Testis (tissue), 3 donors: Measurements from ENCODE around the gene LYPD4. TPM values are rescaled to one million over a fixed set of nuclear protein-coding genes. Genes with fewer than 3 reads are reported as not detected.
A peak's percentile ranks its signal among the peaks of the same experiment; 100 is the strongest.

Source experiments
- DNase-seq: peaks from one replicate; pipeline ENCODE4 v3.0.0-alpha.2; 2019
- H3K27ac ChIP-seq, 2 donors: fragments of 200-600 bp; sonication (generic); one replicate each; pipeline ENCODE4 v1.5.1; 2019
- H3K27me3 ChIP-seq: fragments of 200-600 bp; sonication (generic); one replicate; pipeline ENCODE4 v1.5.1; 2019
- H3K36me3 ChIP-seq: fragments of 200-600 bp; sonication (generic); one replicate; pipeline ENCODE4 v1.5.1; 2017; ENCODE audit warnings: low read depth; ENCODE audit errors: missing control alignments
- H3K4me1 ChIP-seq: fragments of 200-600 bp; sonication (generic); one replicate; pipeline ENCODE4 v1.5.1; 2019
- H3K4me3 ChIP-seq, 2 donors: fragments of 200-600 bp; sonication (generic); one replicate each; pipeline ENCODE4 v1.5.1; 2017 to 2019
- H3K9me3 ChIP-seq: fragments of 200-600 bp; sonication (generic); one replicate; pipeline ENCODE4 v1.5.1; 2017
- POLR2A ChIP-seq: fragments of 450-650 bp; IDR thresholded peaks from one replicate; pipeline ENCODE4 v1.6.1; 2017; ENCODE audit warnings: antibody characterized with exemption, mild to moderate bottlenecking, moderate library complexity
- WGBS, 2 donors: methylation state at CpG; one replicate each; pipeline ENCODE4 v1.1.5; 2018; 5-methylcytosine and 5-hydroxymethylcytosine counted together
- intact Hi-C: fragments of 100-400 bp; cut with DNase I; formaldehyde crosslinking; loops from one replicate; pipeline ENCODE4 v1.15.1; 2023; ENCODE audit warnings: low total_unique reads
- polyA plus RNA-seq: library from polyadenylated mRNA; stranded (reverse); fragments of 350-450 nt; fragmentation: Illumina TruSeq; extraction: RNeasy Lipid Tissue Mini Kit (QIAGEN cat#74804); gene quantifications from one replicate; pipeline ENCODE4 v1.2.3, GENCODE V29; 2014; ENCODE audit warnings: low read depth, low replicate concordance; ENCODE audit not compliant: insufficient read depth
- total RNA-seq, 2 donors: library from RNA; depleted of rRNA; stranded (reverse); fragments of >200 nt; gene quantifications; one replicate each; pipeline ENCODE4 v1.2.3, GENCODE V29; 2016
- TF ChIP-seq, protein P1 (sequence below), 3 experiments: fragments of 450-650 bp in 2 of 3; fragments of 200-600 bp in 1 of 3; sonication (generic) in 1 of 3; IDR thresholded peaks; one replicate each; pipeline ENCODE4 v1.5.1; 2016 to 2019; ENCODE audit warnings: antibody characterized with exemption in 3 of 3, mild to moderate bottlenecking in 2 of 3, moderate library complexity in 1 of 3

The LYPD4 gene
- total and polyA plus RNA-seq, 3 donors from 2014 or later = 33.6 to 198 (median 68.4) TPM

DNA sequence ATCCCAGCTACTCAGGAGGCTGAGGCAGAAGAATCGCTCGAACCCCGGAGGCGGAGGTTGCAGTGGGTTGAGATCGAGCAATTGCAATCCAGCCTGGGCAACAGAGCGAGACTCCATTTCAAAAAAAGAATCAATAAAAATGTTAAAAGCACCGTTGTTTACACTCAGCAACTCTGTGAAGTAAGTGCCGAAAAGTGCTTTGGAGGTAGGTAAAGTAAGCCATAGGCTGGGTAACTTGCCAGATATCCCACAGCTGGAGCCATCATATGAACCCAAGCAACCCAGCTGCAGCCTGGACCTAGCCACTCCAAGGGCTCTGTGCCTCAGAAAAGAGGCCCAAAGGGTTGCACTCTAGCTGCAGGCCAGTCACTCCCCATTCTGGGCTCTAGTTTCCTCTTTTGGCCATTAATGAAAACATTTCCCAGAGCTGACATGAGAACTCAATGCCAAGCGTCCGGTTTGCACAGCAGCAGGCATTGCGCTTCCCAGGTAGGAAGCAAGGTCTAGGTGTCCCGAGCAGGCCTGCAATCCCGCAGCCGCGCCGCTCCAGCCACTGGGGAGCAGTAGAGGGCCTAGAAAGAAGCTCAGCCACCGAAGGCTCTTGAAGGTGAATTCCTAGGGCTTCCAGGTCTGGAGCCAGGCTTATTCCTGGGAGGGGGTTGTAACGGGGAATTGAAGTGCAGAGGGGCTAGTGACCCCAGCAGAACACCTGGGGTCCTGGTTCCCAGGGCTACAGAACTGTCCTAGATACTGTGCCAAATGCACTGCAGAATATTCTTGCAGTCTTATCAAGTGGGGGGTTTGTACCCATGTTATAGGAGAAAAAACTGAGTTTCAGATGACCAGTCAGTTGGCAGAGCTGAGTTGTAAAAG, 28.5 kb upstream of the LYPD4 start:
- Histone ChIP-seq H3K4me3 (no peak overlapping the region), H3K27me3 (no peaks in the 10 kb centered on the region), H3K9me3 (no peaks in the 10 kb centered on the region), H3K27ac (no peak overlapping the region), H3K4me1 (no peaks in the 10 kb centered on the region), H3K36me3 (no peaks in the 10 kb centered on the region)
- intact Hi-C loops = loop anchor here (10.0 kb wide), 1 partner anchor 82 kb away; the partner anchor contains the start of gene RABAC1
- peak; percentile 64 for DNase-seq
- TF ChIP-seq POLR2A = no peak
- TF ChIP-seq, protein P1, sequence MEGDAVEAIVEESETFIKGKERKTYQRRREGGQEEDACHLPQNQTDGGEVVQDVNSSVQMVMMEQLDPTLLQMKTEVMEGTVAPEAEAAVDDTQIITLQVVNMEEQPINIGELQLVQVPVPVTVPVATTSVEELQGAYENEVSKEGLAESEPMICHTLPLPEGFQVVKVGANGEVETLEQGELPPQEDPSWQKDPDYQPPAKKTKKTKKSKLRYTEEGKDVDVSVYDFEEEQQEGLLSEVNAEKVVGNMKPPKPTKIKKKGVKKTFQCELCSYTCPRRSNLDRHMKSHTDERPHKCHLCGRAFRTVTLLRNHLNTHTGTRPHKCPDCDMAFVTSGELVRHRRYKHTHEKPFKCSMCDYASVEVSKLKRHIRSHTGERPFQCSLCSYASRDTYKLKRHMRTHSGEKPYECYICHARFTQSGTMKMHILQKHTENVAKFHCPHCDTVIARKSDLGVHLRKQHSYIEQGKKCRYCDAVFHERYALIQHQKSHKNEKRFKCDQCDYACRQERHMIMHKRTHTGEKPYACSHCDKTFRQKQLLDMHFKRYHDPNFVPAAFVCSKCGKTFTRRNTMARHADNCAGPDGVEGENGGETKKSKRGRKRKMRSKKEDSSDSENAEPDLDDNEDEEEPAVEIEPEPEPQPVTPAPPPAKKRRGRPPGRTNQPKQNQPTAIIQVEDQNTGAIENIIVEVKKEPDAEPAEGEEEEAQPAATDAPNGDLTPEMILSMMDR (IDR thresholded peaks at IDR 0.05) = peak in 1 of 3 experiments; percentile 36
- WGBS, 2 donors = 70% methylated on average over 7 to 18 of the region's 18 CpGs

DNA sequence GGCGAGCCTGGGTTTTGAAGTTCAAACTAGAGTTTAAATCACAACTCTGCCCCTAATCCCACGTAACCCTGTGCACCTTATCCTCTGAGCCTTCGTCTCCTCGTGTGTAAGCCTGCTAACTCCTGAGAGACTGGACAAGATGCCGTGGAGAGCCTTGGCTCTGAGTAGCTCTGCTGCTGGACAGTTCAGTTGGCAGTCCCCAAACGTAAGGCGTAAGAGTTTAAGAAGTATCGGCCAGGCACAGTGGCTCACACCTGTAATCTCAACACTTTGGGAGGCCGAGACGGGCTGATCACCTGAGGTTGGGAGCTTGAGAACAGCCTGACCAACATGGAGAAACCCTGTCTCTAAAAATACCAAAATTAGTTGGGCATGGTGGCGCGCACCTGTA, 27.9 kb upstream of the LYPD4 start:
- TF ChIP-seq, protein P1 (IDR thresholded peaks at IDR 0.05) = no peak
- no peak for TF ChIP-seq POLR2A
- WGBS, 2 donors = 91 to 92% methylated on average over 12 of the region's 12 CpGs
- Histone ChIP-seq H3K27me3 (no peaks in the 10 kb centered on the region), H3K4me1 (no peaks in the 10 kb centered on the region), H3K36me3 (no peaks in the 10 kb centered on the region), H3K9me3 (no peaks in the 10 kb centered on the region), H3K4me3 (no peak overlapping the region), H3K27ac (no peak overlapping the region)
- no peak for DNase-seq
- intact Hi-C loops = loop anchor here (10.0 kb wide), 1 partner anchor 82 kb away; the partner anchor contains the start of gene RABAC1

DNA sequence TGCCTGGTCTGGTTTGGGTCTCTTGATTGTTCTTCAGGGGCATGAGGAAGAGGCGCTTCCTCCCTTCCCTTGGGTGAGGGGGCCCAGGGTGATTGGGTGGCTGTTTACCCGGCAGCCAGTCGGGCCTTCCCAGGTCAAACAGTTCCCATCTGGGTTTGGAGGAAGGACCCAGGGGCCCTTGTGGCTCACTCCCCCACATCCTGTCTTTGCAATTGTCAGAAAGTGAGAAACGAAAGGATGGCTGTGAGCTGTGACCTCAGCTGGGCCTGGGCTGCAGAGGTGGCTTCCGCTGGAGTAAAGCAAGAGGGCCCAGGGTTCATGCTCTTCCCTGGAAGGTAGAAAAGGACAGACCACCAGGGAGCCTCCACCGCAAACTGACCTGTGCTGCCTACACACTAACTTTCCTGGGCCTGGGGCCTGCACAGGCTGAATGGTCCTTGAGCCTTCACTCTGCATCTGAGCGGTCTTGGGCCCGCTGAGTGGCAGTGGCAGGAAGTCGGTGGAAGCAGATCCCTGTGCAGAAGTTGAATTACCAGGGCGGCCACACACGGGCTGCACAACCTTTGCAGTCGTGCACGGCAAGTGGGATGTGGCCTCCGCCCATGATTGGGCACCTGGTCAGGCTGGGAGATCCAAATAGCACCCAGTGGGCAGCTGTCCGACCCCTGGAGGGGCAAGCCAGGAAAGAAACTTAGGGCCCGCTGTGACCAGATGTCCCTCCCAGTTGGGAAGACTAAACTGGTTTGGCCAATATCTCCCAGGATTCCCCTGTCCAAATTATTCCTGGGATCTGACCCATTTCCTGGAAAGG, 27.3 kb upstream of the LYPD4 start:
- 60 to 72% methylated on average over 10 to 16 of the region's 16 CpGs for WGBS, 2 donors
- Histone ChIP-seq H3K9me3 (no peaks in the 10 kb centered on the region), H3K4me1 (no peaks in the 10 kb centered on the region), H3K27me3 (no peaks in the 10 kb centered on the region), H3K36me3 (no peaks in the 10 kb centered on the region), H3K4me3 (no peak overlapping the region), H3K27ac (no peak overlapping the region)
- intact Hi-C loops = loop anchor here (10.0 kb wide), 1 partner anchor 83 kb away; the partner anchor contains the start of gene RABAC1
- TF ChIP-seq, protein P1 (IDR thresholded peaks at IDR 0.05) = no peak
- no peak for TF ChIP-seq POLR2A
- no peak for DNase-seq

DNA sequence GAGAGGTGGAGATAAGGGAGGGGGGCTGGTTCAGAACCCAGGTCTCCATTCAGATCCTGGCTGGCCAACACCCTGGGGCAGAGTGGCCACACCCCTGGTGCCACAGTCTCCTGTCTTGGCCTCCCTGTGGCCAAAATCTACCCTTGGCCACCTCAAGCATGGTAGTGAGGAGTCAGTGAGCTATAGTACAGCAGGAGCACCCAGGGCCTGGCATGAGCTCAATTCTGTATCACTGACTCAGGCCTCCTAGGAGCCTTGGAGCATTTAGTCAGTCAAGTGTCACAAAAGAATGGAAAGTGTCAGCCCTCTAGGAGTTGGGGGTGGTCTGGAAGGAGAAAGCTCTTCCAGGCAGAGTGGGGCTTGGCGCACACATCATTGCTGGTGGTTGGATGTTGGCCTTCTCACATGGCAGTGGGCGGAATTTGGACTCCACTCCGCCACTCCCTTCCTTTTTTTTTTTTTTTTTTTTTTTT, 26.0 kb upstream of the LYPD4 start:
- H3K4me1 ChIP-seq = no peaks in the 10 kb centered on the region
- intact Hi-C loops = loop anchor here (10.0 kb wide), 1 partner anchor 84 kb away; the partner anchor contains the start of gene RABAC1
- H3K4me3 ChIP-seq = no peak overlapping the region
- WGBS, 2 donors = 45 to 79% methylated on average over 3 of the region's 3 CpGs
- no peaks in the 10 kb centered on the region for H3K27me3 ChIP-seq
- H3K9me3 ChIP-seq = no peaks in the 10 kb centered on the region
- no peak for TF ChIP-seq POLR2A
- TF ChIP-seq, protein P1 (IDR thresholded peaks at IDR 0.05) = no peak
- no peaks in the 10 kb centered on the region for H3K36me3 ChIP-seq
- no peak overlapping the region for H3K27ac ChIP-seq
- DNase-seq = no peak
